HS-27A (cell line): ENCODE measurements around the gene ETV3.
"Not testable (repeated sequence)": the region's sequence is repeated elsewhere in the genome, so short reads cannot be mapped to it uniquely, and the experiment has no call there.

Source experiments
- DNase-seq: peaks from one replicate; pipeline ENCODE4 v3.0.0-alpha.2; 2012; ENCODE audit warnings: low read depth, missing footprints

Gene ETV3

DNA sequence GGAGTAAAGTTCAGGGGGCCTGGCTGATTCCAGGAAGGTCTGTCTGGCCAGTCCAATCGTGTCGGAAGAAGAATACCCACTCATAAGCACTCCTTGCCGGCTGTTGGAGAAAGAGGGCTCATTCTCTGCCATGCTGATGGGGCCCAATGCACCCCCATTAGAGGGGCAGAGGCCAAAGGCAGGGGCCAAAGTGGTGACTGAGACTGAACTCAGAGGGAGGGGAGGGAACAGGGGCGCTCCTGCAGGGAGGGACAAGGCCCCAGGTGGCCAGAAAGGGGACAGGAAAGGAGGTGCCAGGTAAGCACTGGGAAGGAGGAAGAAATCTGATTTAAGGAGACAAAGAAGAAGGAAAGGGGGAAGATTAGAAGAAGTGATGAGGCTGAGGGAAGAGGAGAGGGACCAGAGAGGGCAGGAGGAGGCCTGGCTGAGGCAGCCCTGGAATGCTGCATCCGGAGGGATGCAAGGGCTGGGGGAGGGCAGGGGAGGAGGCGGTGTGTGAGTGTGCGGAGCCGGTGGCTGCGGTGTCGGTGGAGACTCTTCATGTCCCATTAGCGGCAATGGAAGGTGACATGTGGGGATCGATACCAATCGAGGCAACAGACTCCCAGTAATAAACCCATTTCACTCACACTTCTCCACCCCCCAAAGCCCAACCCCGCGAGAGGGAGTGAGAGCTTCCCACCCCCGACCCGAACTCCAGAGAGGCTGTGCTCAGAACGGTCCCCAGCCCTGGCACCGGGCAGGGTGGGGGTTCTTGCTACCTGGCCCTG is 26.6 kb downstream of the ETV3 start:
- no peak for DNase-seq

GRCh38 chr1:157110686-157111085 is 27.5 kb downstream of the ETV3 start:
- DNase-seq, result no peak

DNA sequence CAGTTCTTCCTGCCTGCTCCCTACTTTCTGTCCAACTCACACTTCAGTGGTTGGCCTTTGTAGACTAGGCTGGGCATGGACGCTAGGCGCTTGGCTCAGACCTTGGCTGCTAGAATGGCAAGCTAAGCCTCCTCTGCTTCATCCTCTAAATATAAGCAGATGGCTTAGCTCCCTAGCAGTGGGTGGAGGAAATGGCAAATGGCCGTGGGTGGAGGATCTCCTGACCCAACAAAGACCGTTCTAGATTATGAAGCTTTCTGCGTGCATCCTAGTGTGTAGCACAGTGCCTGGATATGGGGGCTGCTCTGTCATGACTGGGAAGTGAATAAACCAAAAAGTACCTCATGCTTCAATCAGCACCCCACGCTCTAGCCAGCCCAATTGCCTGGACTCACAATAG is 28.2 kb downstream of the ETV3 start:
- no peak for DNase-seq

DNA sequence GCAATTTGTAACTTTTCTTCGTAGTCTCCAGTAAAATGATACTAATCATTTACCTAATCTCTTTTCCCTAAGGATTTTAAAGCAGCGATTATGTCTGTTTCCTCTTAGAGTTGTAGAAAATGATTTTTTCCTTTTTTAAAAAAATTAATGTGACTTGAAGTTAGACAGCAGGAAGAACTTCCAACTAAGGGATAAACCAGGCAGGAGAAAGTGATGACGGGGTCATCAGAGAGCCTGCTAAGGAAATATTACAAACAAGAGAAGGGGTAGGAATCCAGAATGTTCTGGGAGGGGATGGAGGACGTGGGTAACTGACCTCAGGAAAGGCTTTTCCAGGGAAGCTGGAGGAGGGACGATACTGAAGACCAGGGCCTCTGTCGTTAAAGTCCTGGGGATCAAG is 29.7 kb downstream of the ETV3 start:
- DNase-seq, result no peak

DNA sequence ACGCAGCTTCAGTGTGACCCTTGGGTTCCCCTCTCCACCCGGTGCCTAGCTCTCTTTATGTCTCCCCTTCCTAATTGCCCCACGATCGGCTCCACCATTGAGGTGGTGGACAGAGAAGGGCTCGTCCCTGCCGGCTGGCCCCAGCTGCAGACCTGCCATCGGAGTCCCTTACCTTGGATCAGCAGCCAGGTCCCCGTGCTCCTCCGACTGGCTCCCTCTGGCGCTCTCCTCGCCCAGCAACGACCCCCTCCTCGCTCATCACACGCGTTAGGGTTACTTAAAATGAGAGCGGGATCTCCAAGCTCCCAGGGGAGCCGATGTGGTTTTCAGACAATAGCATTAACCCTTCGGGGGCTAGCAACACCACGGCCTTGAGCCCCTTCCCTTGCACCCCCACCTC is 30.5 kb downstream of the ETV3 start:
- no peak for DNase-seq

DNA sequence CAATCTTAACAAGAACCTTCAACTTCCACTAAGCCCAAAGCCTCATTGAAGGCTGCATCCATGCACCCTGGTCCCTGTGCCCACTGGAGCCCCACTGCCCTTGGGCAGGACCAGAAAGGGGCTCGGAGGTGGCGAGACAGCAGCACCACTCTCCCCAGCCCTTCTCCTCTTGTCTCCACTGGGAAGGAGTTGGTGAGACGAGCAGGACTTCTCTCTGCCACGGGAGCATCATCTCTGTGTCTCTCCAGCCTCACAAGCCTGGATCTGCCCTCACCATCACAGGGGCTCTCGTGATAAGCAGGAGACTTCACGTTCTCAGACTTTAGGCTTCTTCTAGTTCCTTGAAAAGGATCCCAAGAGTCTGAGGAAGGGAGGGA is 31.4 kb downstream of the ETV3 start:
- no peak for DNase-seq

DNA sequence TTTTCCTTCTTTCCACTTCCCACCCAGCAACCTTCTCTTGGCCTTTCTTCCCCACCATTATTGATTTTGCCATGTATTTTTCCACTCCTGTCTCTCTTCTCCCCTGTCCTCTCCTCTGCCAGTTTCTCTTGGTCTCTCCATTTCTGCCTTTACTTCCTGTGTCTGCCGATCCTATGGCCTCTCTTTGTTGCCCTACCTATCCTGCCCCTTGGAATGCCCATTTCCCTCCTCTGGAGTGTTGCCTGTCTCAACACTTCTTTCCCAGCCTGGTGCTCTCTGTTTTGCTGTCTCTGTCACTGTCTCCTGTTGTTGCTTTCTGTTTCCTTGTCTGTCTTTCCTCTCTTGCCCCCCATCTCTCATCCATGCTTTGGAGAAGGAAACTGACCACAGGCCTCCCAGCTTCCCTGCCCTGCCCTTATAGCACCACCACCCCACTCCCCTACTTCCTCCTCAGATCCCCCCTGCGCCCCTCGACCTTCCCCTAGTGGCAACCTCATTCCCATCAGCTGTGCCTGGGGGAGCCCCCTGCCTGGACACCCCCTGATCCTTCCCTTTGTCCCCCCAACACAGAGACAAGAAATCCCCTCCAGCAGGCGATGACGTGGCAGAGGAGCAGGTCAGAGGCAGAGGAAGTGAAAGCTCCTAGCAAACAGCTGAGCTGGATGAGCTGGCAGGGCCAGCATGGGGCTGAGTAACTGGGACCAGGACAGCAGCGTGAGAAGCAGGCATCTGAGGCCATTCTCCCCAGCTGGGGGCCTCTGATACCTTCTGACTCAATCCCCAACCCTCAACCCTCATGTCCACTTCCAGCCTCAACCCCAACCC is 32.0 kb downstream of the ETV3 start:
- peak; percentile 5 for DNase-seq

DNA sequence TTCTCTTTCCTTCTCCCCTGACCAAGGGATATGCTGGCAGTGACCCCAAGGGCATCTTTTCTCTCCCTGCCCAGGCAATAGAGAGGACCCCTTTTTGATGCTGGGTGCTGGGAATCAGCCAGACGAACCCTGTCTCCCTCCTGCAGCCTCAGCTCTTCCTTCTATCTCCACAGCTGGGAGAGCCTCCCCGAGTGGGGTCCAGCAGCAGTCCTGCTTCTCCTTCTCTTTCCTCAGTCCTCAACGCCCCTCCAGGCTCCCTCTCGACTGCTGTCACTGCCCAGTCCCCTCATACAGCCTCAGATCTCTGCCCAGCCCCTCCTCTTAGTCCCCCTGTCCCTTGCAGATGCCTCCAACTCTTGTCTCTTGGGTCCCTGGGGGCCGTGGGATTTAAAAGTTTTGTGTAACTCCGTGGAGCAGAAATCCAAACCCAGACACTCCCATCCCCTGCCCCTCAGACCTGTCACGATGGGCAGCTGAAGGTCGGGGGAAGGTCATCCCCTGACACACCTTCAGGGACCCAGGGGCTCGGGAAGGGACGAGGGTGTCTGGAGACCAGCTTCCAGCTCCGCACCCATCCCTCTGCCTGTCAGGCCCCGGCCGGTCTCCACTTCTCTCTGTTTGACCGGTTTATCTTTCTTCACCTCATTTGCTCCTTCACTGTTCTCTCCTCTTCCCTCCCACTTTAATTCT is 32.8 kb downstream of the ETV3 start:
- no peak for DNase-seq

DNA sequence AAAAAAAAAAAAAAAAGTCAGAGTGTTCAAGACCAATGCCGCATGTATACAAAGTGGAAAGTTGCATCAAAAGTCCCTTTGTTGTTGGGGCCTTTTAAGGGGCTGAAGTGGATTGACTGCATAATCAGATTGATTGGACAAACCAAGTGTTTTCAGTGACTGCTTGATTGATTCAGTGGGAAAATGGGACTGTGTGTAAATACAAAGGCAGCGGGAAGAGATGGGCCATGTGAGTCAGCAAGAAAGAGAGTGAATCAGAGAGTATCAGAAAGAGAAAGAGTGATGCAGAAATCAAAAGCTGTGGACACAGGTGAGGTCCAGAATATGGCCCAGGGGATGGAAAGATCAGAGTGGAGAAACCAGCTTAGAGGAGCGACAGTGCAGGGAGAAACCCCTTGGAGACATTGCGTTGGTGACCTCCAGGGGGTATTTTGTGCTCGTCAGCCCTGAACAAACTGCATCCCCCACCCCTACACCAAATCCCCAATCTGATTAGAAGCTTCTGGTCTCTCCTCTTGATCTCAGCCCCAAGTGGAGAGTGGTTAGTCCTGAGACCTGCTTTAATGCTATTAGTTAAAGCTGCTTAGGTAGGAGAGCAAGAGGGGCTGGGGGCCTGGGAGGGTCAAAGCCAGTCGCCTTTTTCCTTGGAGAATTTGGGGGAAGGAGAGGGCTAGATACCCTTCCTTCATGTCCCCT is 33.4 kb downstream of the ETV3 start:
- DNase-seq, result no peak

DNA sequence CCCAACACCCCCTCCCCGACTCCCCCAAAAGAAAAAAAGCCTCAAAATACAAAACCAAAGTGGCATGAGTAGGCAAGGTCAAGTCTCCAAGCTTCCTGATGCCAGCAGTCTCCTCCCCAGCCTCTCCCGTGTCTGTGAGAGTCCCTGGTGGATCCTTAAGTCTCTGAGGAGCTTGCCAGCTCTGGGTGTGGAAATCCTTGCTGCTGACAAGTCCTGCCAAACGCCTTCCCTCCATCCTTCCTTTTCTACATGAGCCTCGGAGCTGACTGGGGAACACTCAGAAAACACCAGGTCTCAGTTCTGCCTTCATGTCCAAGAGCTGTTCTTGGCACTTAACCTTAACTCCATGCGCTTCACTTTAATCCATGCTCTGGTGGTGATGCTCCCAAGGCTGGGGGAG is 34.9 kb downstream of the ETV3 start:
- DNase-seq, result no peak

DNA sequence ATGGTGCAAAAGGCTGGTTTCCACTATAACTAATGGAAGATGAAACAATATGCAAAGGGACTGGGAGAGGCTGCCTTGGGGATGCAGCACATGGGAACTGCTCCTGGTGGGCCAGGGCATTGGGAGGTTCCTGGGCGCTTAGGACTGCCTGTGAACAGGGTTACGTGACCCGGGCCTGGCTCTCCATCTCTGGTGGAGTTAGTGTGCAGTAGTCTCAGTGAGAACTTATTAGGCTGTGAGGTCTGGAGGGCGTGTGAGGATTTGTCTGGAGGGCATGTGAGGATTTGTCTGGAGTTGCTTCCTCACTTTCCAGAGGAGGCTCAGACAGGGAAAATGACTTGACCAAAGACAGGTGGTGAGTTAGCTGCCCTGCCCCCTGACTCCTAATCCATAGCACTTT is 37.0 kb downstream of the ETV3 start:
- DNase-seq, result no peak

DNA sequence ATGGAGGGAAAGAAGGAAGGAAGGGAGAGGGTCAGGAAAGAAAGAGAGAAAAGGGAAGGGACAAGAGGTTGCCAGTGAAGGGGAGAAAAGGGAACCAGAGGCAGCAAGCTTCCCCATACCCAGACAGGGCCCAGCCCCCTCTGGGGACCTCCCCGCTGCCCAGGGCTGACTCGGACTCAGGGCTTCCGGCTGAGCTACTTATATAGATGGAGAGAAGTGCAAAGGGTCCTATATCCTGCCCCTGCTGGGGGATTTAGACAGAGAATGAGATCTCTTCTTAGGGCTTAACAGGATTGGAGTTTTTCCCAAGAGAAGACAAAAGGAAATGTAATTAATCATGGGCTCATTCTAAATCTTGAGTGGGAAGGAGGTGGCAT is 38.6 kb downstream of the ETV3 start, which contains the start of gene ETV3L:
Gene ETV3L (minus strand): TSS at position 176 of the 377 bp plus-strand sequence. CDS start 285 bp downstream, outside the sequence.
- no peak for DNase-seq

DNA sequence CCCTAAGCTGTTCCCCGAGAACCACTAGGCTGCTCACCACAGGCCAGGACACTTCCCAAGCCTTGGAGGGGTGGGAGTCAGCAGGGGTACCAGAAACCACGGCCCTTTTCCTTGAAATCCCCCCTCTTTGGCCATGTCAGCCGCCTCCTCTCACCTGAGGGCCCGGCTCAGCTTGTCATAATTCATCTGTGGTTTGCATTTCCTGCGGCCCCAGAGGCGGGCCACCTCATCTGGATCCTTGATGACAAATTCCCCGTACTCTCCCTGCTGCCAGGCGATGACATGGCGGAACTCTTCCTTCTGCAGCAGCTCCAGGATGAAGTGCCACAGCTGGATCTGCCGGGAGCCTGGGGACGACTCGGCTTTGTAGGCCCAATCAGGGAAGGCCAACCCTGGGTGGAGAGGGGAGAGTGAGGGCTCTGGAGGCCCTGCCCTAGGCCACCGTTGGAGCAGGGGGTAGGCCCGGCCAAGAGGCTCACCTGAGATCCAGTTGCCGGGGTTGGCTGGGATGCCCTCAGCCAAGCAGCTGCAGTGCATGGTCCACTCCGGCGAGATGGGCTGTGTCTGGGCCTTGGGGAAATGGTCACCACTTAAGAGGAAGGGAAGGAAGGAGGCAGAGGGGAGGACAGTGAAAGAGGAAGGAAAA is 39.1 kb downstream of the ETV3 start:
- not testable (repeated sequence) for DNase-seq

GRCh38 chr1:157098519-157098918 is 39.7 kb downstream of the ETV3 start:
- DNase-seq, result no peak

DNA sequence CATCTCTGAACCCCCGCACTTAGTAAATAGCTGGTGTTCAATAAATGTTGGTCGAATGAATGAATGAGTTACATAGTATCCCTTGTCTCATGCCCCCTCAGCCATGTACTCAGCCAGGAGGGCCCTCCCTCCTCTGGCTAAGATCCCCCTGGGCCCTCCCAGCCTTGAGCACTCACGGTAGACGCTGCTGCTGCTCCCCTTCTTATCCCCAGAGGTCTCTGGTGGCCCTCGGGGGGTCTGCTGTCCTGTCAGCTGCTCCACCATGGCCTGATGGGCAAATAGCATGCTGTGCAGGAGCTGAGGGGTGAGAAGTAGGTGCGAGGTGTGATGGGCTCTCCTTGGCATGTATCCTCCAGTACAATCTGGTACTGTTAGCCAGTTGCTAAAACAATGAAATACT is 40.5 kb downstream of the ETV3 start:
- DNase-seq, result no peak

- DNase-seq, result no peak
Measured at GRCh38 chr1:157096881-157097280, 41.3 kb downstream of the ETV3 start.

GRCh38 chr1:157095551-157095950 is 42.6 kb downstream of the ETV3 start:
- DNase-seq, result no peak

DNA sequence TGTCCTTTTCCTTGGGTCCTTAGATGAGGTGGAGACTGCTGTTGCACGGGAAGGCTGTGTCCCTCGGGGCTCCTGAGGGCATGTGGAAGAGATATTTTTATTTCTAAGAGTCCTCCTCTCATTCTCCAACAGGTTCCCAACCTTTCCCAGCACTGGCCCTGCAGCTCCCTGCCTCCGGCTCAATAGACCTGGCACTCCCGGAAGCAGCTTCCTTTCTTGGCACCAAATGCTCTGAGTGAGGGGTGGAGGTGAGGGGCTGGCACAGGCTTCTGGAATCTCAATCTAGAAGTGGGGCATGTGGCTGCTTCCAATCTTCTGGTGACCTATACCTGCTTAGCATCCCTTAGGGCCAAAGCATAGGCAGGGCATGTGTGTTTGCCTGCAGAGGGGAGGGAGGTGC is 43.1 kb downstream of the ETV3 start:
- DNase-seq, result no peak

DNA sequence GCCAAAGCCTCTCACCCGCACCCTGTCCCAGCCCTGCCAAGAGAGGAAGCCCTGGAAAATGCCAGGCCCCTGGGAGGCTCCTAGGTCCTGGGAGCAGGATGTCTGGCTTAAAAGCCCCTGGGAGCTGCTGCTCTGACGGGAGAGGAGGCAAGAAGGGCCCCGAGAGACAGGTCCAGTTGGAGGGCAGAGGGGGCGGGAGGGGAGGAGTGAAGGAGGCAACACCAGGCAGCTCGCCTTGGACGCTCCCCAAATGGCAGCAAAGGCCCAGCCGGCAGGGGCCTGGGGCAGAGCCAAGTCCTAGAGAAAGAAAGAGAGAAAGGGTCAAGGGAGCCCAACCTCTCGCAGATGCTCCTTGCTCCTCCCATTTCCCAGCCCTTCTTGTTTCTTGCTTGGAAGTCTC is 45.4 kb downstream of the ETV3 start:
- DNase-seq, result no peak

DNA sequence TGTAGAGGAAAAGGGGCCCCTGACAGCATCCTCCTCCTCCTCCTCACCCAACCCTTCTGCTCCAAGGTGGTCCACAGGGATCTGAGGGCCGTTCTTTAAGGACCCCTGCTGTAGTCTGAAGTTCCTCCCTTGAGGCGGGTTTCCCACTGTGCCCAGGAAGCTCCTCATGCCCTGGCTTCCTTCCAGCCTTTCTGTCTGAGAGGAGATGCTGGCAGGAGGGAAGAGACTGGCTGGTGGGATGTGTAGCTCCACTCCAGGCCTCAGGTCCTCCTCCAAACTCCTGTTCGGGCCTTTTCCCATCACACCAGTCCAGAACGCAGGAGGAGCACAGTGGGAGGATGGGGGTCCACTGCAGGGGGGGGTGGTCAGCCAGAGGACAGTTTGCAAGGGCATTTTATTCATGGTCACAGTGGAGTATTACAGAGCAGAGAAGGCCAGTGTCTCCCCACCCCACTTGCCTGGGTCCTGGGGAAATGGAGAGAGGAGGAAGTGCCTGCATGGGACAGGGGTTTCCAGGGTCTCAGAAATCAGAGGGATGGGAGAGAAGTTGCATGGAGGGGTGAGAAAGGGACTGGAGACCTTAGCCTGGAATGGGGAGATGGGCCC is 46.4 kb downstream of the ETV3 start:
- no peak for DNase-seq

DNA sequence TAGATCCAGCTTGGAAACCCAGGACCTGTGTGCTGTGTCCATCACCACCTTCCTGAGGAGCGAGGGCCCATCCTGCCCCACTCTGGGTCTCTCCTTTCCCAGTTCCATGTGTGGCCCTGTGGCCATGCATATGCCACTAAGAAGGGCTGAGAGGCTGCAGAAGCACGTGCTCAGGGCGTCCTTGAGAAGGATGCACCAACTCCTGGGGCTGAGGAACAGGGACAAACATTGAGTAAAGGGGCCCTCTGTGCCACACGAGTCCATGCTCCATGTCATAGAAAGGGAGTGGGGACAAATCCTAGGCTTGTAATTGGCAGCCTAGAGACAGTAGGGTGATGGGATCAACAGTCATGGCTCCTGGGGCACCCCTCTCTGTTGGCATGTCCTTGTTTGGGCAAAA is 47.0 kb downstream of the ETV3 start:
- no peak for DNase-seq
